A549 treated with ZK216348 at 1 μM for 4 hours (cell line): ENCODE measurements around the gene PREP. TPM values are rescaled to one million over a fixed set of nuclear protein-coding genes. Genes with fewer than 3 reads are reported as not detected.

Source experiments
- total RNA-seq: library from RNA; stranded (reverse); fragments of 200-300 nt; extraction: Qiagen RNA extraction; gene quantifications from 5 replicates; pipeline ENCODE4 v1.2.3, GENCODE V29; 2022; ENCODE audit warnings: low read depth

Gene PREP
- 34.4 to 37.3 TPM (median 35.9 TPM) in 5 replicates for total RNA-seq

DNA sequence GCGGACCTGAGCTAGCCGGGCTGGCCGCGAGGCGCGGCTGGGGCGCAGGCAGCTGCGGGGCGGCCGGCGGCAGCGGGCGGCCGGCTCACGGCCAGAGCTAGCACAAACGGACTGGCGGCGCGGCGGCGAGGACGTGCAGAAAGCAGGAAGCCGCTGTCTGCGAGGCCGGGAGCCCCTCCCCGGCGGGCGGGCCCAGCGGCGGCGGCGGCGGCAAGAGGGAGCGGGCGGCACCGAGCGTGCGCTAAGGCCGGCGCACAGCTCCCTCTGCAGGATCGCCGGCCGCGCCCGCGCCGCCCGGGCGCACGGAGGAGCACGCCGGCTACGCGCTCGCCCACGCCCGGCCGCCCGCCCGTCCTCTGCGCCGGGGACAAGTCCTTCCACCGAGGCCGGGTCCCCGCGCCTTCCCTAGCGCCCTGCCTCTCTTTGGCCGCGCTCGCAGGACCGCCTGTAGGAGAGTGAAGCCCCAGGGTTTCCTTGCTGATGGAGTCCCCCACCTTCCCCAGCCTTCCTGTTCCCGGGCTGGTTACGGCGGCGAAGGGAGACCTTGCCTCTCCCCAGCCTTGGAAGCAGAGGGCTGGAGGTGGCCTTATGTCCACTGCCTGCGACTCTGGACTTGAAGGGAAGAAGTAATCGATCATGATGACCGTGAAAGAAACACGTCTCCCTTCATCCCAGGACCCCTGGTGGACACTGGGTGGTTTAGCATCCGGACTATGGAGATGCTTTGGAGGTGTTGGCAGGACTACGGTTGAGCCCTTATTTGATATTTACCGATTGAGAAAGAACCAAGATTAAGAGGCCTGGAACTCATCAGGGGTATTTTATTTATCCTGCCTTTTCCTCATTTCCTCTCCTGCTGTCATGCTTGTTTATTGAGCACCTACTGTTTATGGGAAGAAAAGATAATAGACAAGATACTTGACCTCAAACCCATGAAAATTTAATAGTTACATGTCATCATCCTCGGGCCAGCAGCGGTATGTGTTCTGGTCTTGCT lies at the start of gene PREP:
Gene PREP, minus strand, starts transcription at position 144 of the 997 bp plus-strand sequence. CDS start 191 bp downstream, outside the sequence.

Other genes starting within 250 kb of the PREP start
- 23.1 to 27.6 TPM (median 24.5 TPM) in 5 replicates for gene POPDC3, start 223.1 kb downstream of the PREP start, total RNA-seq